BLaER1 treated with 17β-estradiol and CSF1 and Interleukin-3, amounts not matched to agents 10 nM and 100 nM (cell line): ENCODE data around the gene OPTC.
"Not testable (repeated sequence)": the region's sequence is repeated elsewhere in the genome, so short reads cannot be mapped to it uniquely, and the experiment has no call there.

Source experiments
- H3K27ac ChIP-seq, 11 experiments: shearing (Covaris generic); formaldehyde crosslinking; 2 replicates each; pipeline ENCODE4 v1.8.1; 2022
- H3K27me3 ChIP-seq, 11 experiments: shearing (Covaris generic); formaldehyde crosslinking; 2 replicates each; pipeline ENCODE4 v1.8.1; 2022
- H3K36me3 ChIP-seq, 11 experiments: shearing (Covaris generic); formaldehyde crosslinking; 2 replicates each; pipeline ENCODE4 v1.8.1; 2022
- H3K4me1 ChIP-seq, 10 experiments: shearing (Covaris generic); formaldehyde crosslinking; 2 replicates each; pipeline ENCODE4 v1.8.1; 2022
- H3K4me2 ChIP-seq, 11 experiments: shearing (Covaris generic); formaldehyde crosslinking; 2 replicates each; pipeline ENCODE4 v1.8.1; 2022
- H3K4me3 ChIP-seq, 10 experiments: shearing (Covaris generic); formaldehyde crosslinking; 2 replicates each; pipeline ENCODE4 v1.8.1; 2022
- H3K9ac ChIP-seq, 11 experiments: shearing (Covaris generic); formaldehyde crosslinking; 2 replicates each; pipeline ENCODE4 v1.8.1; 2022
- H3K9me3 ChIP-seq, 11 experiments: shearing (Covaris generic); formaldehyde crosslinking; replicated peaks in 1 of 11; 2 replicates each; pipeline ENCODE4 v1.8.1; 2022
- H4K20me1 ChIP-seq, 11 experiments: shearing (Covaris generic); formaldehyde crosslinking; 2 replicates each; pipeline ENCODE4 v1.8.1; 2022
- Cebpa-rat ChIP-seq, 11 experiments: shearing (Covaris generic); IDR thresholded peaks; 2 replicates each; pipeline ENCODE4 v1.8.1; 2022

OPTC gene

DNA sequence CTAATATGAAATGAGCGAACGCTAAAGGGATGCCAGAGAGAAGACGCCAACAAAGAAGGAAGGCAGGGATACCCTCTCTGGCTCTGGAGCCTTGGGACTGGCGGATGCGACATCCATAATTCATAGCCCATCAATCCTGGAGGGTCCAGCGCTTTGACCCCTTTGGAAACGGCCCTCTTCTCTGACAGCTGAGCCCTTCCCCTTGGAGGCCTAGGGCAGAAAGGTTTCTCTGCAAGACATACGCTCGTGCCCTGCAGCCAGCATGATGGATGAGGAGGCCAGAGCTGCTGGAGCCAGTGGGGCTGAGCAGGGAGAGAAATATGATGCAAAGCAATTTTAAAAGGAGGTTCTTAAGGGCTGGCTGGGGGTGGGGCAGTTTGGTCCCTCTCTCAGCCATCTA, 22.2 kb downstream of the OPTC start:
- H3K9me3 ChIP-seq: no peaks in the 10 kb centered on the region
- H3K9ac ChIP-seq: no peak overlapping the region
- H3K4me3 ChIP-seq: no peak overlapping the region
- H3K36me3 ChIP-seq: no peaks in the 10 kb centered on the region
- TF ChIP-seq Cebpa-rat (IDR thresholded peaks at IDR 0.05): no peak
- H4K20me1 ChIP-seq: peaks cover 0 to 7% (median 0%) of the 10 kb centered on the region in 11 experiments; a peak in 1 of 22 replicates
- no peak overlapping the region; a peak in 1 of 22 replicates for H3K4me2 ChIP-seq
- H3K27ac ChIP-seq: no peak overlapping the region
- peaks cover 0 to 37% (median 14%) of the 10 kb centered on the region in 10 experiments; a peak in 16 of 20 replicates for H3K4me1 ChIP-seq
- H3K27me3 ChIP-seq: no peaks in the 10 kb centered on the region

DNA sequence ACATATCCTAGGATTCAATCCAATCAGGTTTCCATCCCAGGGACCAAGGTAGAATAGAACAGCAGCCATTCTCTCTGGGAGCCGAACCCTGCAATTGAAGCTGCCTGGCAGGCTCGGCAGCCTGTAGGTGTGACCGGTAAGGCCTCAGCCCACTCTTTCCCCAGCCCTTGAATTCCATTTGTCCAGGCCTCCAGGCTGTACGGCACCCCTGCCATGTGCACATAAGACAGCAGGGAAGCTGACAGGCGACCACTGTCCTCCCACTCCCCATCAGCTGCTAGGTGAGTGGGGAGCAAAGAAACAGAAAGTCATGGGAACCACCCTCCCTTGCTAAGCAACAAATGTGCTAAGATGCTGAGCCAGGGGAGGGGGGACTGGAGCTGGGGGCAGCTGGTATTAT, 23.0 kb downstream of the OPTC start:
- TF ChIP-seq Cebpa-rat (IDR thresholded peaks at IDR 0.05): no peak
- H3K27me3 ChIP-seq: no peaks in the 10 kb centered on the region
- H3K36me3 ChIP-seq: no peaks in the 10 kb centered on the region
- peaks cover 0 to 7% (median 0%) of the 10 kb centered on the region in 11 experiments; a peak in 1 of 22 replicates for H4K20me1 ChIP-seq
- H3K4me1 ChIP-seq: peaks cover 0 to 34% (median 14%) of the 10 kb centered on the region in 10 experiments; a peak in 16 of 20 replicates
- H3K4me2 ChIP-seq: no peak overlapping the region
- H3K27ac ChIP-seq: no peak overlapping the region
- H3K9ac ChIP-seq: no peak overlapping the region
- no peak overlapping the region for H3K4me3 ChIP-seq
- H3K9me3 ChIP-seq: no peaks in the 10 kb centered on the region

DNA sequence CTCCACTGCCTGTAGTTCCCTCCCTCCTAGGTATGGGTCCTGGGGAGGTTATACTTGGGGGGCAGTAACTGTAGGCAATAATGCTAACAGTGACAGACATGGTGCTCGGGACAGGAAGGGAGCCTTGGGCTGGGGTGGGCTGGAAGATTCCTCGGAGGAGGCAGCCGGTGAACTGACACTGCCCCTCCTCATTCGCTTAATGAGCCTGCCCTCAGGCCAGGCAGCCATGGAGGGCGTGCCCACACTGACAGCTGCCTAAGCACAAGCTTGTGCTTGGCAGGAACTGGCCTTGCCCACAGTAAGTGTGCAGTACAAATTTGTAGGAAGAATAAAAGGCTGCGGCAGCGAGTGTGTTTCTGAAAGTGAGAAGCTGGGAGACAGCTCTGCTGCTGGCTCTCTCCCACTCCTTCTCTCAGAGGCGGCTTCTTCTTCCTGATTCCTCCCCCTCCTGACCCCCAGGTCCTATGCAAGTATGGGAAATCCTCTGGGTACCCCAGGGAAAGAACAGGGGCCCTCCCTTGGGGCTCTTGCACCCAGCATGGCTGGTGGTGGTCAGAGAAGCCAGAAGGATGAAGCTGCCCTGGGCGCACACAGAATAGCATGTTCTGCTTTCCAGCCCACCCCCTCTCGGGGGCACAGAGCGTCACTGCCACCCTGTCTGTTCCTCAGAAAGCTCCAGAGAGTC, 23.6 kb downstream of the OPTC start:
- H3K4me1 ChIP-seq: peaks cover 0 to 27% (median 11%) of the 10 kb centered on the region in 10 experiments; a peak in 16 of 20 replicates
- H3K4me2 ChIP-seq: no peak overlapping the region
- H4K20me1 ChIP-seq: peaks cover 0 to 7% (median 0%) of the 10 kb centered on the region in 11 experiments; a peak in 1 of 22 replicates
- H3K27me3 ChIP-seq: no peaks in the 10 kb centered on the region
- no peaks in the 10 kb centered on the region for H3K36me3 ChIP-seq
- H3K9ac ChIP-seq: no peak overlapping the region
- TF ChIP-seq Cebpa-rat (IDR thresholded peaks at IDR 0.05): no peak
- H3K27ac ChIP-seq: no peak overlapping the region
- no peaks in the 10 kb centered on the region for H3K9me3 ChIP-seq
- H3K4me3 ChIP-seq: no peak overlapping the region

DNA sequence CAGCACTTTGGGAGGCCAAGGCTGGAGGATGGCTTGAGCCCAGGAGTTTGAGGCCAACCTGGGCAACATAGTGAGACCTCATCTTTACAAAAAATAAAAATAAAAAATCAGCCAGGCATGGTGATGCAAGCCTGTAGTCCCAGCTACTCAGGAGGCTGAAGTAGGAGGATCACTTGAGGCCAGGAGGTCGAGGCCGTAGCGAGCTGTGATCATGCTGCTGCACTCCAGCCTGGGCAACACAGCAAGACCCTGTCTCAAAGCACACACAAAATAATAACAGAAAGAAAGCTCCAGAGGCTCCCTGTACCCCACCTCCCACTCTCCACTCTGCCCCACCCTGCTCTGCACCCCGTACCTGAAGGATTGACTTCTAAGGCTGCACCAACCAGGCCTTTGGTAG, 24.2 kb downstream of the OPTC start:
- H3K36me3 ChIP-seq, H3K27ac ChIP-seq, H4K20me1 ChIP-seq, H3K27me3 ChIP-seq, H3K4me2 ChIP-seq, H3K9ac ChIP-seq, H3K9me3 ChIP-seq, H3K4me3 ChIP-seq: not testable (repeated sequence)
- H3K4me1 ChIP-seq: peaks cover 0 to 22% (median 6%) of the 10 kb centered on the region in 10 experiments; a peak in 15 of 20 replicates

DNA sequence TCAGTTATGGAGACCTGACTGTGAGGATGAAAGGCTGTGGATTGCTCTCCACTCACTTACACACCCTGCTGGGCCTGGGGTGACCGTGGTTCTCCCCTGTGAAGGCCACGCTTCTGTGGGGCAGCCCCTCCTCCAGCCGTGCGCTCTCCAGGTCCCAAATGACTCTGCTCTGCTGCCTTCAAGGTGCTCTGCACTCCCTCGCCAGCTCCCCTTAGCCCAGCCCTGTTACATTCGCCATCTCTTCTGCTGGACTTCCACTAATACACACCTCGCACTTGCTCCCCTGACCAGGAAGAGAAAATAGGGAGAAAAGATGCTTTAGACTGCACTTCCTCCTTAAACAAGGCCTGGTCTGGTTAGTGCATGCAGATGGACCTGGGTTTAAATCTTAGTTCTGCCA, 24.6 kb downstream of the OPTC start:
- no peak overlapping the region for H3K9ac ChIP-seq
- no peak overlapping the region for H3K4me3 ChIP-seq
- peaks cover under 1 to 18% (median 3%) of the 10 kb centered on the region in 10 experiments; a peak in 9 of 20 replicates for H3K4me1 ChIP-seq
- H3K9me3 ChIP-seq: no peaks in the 10 kb centered on the region
- peaks cover 0 to 3% (median 0%) of the 10 kb centered on the region in 11 experiments; a peak in 1 of 22 replicates for H4K20me1 ChIP-seq
- no peaks in the 10 kb centered on the region for H3K27me3 ChIP-seq
- H3K4me2 ChIP-seq: no peak overlapping the region
- no peak for TF ChIP-seq Cebpa-rat (IDR thresholded peaks at IDR 0.05)
- H3K27ac ChIP-seq: no peak overlapping the region
- no peaks in the 10 kb centered on the region for H3K36me3 ChIP-seq

DNA sequence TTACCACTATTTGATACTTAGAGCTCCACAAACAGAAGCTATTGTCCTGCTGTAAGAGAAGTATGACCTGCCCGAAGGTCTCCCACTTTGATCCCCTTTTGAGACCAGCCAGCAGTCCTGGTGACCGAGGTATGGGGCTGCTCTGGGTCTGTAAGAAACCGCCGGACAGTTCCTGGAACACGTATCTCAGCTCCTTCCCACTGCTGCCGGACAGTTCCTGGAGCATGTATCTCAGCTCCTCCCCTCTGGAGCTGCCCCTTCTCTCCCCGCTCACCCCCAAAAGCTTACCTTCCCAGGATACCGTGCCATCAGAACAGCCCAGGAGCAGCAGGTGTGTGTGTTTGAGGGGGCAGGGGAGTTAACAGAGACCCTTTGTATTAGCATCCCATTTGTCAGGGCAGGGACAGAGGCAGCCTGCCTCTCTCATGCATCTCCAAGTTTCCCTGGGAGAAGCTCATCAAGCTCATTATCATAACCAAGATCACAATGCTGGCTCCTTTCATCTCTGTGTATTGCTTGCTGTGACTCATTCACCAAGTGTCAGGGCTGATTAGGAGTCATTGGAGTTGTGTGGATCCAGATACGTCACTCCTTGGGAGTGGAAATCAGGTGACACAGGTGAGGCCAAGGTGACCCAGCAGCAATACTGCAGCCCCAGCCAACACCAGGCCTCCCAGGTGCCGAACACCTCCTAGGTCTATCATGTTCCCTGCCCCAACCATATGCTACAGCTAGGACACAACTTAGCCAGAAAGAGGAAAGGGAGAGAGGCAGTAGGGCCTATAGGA, 25.3 kb downstream of the OPTC start:
- H3K4me2 ChIP-seq: no peak overlapping the region
- no peaks in the 10 kb centered on the region for H3K36me3 ChIP-seq
- H4K20me1 ChIP-seq: no peaks in the 10 kb centered on the region; a peak in 1 of 22 replicates
- H3K4me1 ChIP-seq: peaks cover 5 to 22% (median 8%) of the 10 kb centered on the region in 10 experiments
- no peaks in the 10 kb centered on the region for H3K27me3 ChIP-seq
- H3K9ac ChIP-seq: no peak overlapping the region
- TF ChIP-seq Cebpa-rat (IDR thresholded peaks at IDR 0.05): no peak
- no peaks in the 10 kb centered on the region for H3K9me3 ChIP-seq
- no peak overlapping the region for H3K4me3 ChIP-seq
- H3K27ac ChIP-seq: no peak overlapping the region

GRCh38 chr1:203519896-203520295, 25.9 kb downstream of the OPTC start:
- H3K4me3 ChIP-seq: no peak overlapping the region
- 0 out of 22 replicates have a peak overlapping the region, but pooled peaks of 1 of the 11 experiments have one; percentile 10 for H3K9ac ChIP-seq
- no peak overlapping the region for H3K27ac ChIP-seq
- no peak for TF ChIP-seq Cebpa-rat (IDR thresholded peaks at IDR 0.05)
- no peak overlapping the region for H3K4me2 ChIP-seq
- H3K4me1 ChIP-seq: peaks cover 11 to 28% (median 14%) of the 10 kb centered on the region in 10 experiments
- H3K9me3 ChIP-seq: no peaks in the 10 kb centered on the region
- no peaks in the 10 kb centered on the region; a peak in 1 of 22 replicates for H4K20me1 ChIP-seq
- H3K36me3 ChIP-seq: no peaks in the 10 kb centered on the region
- no peaks in the 10 kb centered on the region for H3K27me3 ChIP-seq

DNA sequence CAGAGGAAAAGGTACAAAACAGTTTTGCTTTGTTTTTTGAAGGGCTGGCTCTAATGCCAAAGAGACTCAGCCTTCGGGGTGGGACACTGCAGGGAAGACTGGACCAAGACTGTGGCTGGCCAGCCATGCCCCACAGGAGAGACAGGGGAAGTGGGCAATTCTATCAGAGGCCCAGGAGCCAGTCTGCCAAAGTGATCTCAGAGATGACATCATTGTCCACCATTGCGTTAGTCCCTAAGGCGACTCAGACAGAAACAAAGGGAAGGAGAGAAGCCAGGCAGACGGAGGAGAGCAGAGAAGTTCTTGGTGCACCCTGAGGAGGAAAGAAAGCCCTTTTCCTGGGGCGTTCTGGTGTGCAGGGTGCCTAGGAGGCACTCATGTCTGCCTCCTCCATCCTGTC, 26.4 kb downstream of the OPTC start:
- Histone ChIP-seq H3K4me2 (peak overlapping the region in 2 of 11 experiments; percentile 5 to 23; a peak in 1 of 22 replicates), H3K27me3 (no peaks in the 10 kb centered on the region), H3K4me1 (peaks cover 16 to 32% (median 18%) of the 10 kb centered on the region in 10 experiments)

DNA sequence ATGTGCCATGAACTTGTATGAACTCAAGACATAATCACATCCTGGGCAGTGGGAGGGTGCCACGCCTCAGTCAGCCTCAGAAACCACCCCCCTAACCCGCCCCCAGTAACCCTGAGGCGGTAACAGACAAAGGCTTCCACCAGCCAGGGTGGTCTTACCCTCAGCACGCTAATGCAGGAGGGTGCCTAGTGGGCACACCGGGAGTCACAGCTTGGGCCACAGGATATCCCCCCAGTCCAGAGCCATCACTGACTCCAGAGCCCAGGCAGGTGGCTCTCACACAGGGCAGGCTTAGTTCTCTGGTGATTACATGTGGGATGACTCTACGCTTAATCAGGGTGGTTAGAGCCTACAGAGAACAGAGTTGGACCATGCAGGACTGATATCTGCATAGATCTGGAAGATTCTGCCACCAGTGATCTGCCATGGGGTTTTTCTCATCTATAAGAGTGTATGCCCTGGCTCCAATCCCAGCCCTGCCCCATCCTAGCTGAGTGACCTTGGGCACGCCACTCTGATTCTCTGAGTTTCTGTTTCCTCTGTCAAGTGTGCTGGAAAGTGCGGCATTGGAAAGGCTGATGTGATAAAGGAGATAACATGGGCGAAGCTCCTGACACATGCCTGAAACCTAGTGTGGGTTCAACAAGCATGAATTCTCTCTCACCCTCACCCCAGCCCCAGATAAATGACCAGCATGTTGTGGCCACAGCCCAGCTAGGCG, 27.3 kb downstream of the OPTC start:
- H3K4me1 ChIP-seq: peaks cover 17 to 35% (median 24%) of the 10 kb centered on the region in 10 experiments
- H3K27me3 ChIP-seq: no peaks in the 10 kb centered on the region
- no peak overlapping the region for H3K4me3 ChIP-seq
- H3K27ac ChIP-seq: no peak overlapping the region
- TF ChIP-seq Cebpa-rat (IDR thresholded peaks at IDR 0.05): no peak
- H3K36me3 ChIP-seq: no peaks in the 10 kb centered on the region
- no peaks in the 10 kb centered on the region; a peak in 1 of 22 replicates for H4K20me1 ChIP-seq
- no peak overlapping the region for H3K4me2 ChIP-seq
- no peak overlapping the region for H3K9ac ChIP-seq
- H3K9me3 ChIP-seq: no peaks in the 10 kb centered on the region

More for the DNA sequence above, 26.4 kb downstream of the OPTC start:
- no peak for TF ChIP-seq Cebpa-rat (IDR thresholded peaks at IDR 0.05)
- no peak overlapping the region for H3K4me3 ChIP-seq
- H3K9me3 ChIP-seq: no peaks in the 10 kb centered on the region
- H4K20me1 ChIP-seq: no peaks in the 10 kb centered on the region; a peak in 1 of 22 replicates
- 0 out of 22 replicates have a peak overlapping the region, but pooled peaks of 1 of the 11 experiments have one; percentile 10 for H3K9ac ChIP-seq
- no peak overlapping the region for H3K27ac ChIP-seq
- H3K36me3 ChIP-seq: no peaks in the 10 kb centered on the region
